Choroid plexus epithelial cell (primary cell): Measurements from ENCODE around the gene SPAG9.

Experiments used
- DNase-seq: peaks from one replicate; pipeline ENCODE4 v3.0.0-alpha.2; 2010; ENCODE audit warnings: low read depth
- H3K4me3 ChIP-seq: 2 replicates; pipeline ENCODE4 v1.5.1; 2011; ENCODE audit warnings: low read depth, mild to moderate bottlenecking, control low read depth, low read length, moderate library complexity
- TF ChIP-seq, protein P1 (sequence below): conservative IDR thresholded peaks from 2 replicates; pipeline ENCODE4 v1.5.1; 2011; ENCODE audit warnings: low read depth, mild to moderate bottlenecking, control low read depth, inconsistent platforms, low read length, moderate library complexity

SPAG9 gene

DNA sequence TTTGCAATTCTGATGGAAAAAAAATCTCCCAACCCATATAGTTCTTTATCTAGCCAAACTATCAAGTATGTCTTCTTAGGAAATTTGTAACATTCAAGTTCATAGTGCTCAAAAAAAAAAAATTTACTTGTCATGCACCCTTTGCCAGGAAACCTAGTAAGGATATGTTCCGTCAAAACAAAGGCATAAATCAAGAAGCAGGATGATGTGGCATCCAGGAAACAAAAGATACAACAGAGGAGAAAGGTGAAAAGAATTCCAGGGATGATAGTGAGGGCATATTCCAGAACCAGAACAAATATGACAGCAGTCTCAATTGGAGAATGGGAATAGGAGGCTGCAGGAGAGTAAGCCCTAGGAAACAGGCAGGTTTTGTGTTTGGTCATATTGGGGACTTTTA is 104.6 kb downstream of the SPAG9 start:
- DNase-seq, result no peak
- TF ChIP-seq, protein P1, sequence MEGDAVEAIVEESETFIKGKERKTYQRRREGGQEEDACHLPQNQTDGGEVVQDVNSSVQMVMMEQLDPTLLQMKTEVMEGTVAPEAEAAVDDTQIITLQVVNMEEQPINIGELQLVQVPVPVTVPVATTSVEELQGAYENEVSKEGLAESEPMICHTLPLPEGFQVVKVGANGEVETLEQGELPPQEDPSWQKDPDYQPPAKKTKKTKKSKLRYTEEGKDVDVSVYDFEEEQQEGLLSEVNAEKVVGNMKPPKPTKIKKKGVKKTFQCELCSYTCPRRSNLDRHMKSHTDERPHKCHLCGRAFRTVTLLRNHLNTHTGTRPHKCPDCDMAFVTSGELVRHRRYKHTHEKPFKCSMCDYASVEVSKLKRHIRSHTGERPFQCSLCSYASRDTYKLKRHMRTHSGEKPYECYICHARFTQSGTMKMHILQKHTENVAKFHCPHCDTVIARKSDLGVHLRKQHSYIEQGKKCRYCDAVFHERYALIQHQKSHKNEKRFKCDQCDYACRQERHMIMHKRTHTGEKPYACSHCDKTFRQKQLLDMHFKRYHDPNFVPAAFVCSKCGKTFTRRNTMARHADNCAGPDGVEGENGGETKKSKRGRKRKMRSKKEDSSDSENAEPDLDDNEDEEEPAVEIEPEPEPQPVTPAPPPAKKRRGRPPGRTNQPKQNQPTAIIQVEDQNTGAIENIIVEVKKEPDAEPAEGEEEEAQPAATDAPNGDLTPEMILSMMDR, result no peak
- H3K4me3 ChIP-seq, result no peak overlapping the region

- DNase-seq, result peak; percentile 41
- TF ChIP-seq, protein P1, result no peak
- no peak overlapping the region for H3K4me3 ChIP-seq
Measured at GRCh38 chr17:51015145-51015558, 105.5 kb downstream of the SPAG9 start.

DNA sequence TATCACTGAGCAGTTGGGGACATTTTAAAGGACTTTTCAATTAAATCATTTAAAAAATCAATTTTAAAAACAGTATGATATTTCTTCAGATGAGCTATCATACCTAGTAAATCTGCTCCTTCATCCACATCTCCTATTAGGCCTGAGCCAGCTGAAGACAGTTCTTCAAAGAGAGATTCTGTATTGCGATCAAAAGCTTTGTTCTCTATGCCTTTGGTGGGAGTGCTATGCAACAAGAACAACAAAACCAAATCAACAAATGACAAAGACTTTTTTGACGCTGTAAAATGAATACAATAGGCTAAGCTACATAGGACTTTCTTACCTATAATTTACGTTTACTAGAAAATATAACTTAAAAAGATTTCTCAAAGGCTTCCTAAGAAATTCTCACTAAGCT is 106.5 kb downstream of the SPAG9 start:
- TF ChIP-seq, protein P1, result no peak
- no peak for DNase-seq
- no peak overlapping the region for H3K4me3 ChIP-seq

DNA sequence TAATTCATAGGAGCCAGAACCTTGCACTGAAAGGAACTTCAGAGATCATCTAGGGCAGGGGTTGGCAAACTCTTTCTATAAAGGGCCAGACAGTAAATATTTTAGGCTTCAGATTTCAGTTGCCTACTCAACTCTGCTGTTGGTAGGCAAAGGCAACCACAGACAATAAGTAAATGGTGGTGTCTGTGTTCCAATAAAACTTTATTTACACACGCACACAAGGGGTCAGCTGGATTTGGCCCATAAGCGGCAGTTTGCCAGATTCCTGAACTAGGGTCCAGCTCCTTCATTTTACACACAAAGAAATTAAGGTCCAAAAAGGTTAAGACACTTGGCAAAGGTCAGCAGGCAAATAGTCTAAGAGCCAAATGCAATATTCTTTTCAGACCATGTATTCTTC is 107.3 kb downstream of the SPAG9 start:
- TF ChIP-seq, protein P1, result no peak
- no peak overlapping the region for H3K4me3 ChIP-seq
- no peak for DNase-seq

GRCh38 chr17:51012538-51012937 is 108.1 kb downstream of the SPAG9 start:
- TF ChIP-seq, protein P1, result no peak
- DNase-seq, result no peak
- no peak overlapping the region for H3K4me3 ChIP-seq

GRCh38 chr17:51010173-51010675 is 110.4 kb downstream of the SPAG9 start:
- no peak overlapping the region for H3K4me3 ChIP-seq
- DNase-seq, result no peak
- TF ChIP-seq, protein P1, result no peak

DNA sequence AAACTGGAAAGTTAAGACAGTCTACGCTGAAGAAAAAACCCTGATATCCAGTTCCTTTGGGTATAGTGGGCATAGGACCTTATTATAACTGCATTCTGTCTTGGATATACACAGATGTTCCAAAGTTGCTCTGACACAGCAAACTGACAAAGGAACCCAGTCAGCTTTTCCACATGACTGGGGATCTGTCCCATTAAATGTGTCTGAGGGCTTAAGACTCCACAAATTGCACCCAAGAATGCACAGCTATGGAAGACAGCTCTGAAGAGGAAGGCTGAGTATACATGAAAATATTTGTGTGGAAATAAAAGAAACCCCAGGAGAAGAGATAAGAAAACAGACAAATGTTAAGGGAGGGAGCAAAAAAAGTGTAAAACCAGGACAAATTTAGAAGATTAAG is 114.1 kb downstream of the SPAG9 start:
- H3K4me3 ChIP-seq, result no peak overlapping the region
- TF ChIP-seq, protein P1, result no peak
- peak; percentile 30 for DNase-seq
